Activated CD8-positive, alpha-beta T cell treated with anti-CD3 and anti-CD28 coated beads for 36 hours (primary cell): ENCODE data around the gene FAM3A. TPM values are rescaled to one million over a fixed set of nuclear protein-coding genes. Genes with fewer than 3 reads are reported as not detected.

ENCODE experiments used
- ATAC-seq: fragments of 200-7000 bp; cut with Tn5 transposase; one replicate; pipeline ENCODE4 v1.10.0; 2021; ENCODE audit warnings: mild to moderate bottlenecking, moderate library complexity
- CTCF ChIA-PET: fragments of 350-600 bp; sonication (Branson Sonifier 250); formaldehyde crosslinking; loops from one replicate; lab custom pipeline; 2021; ENCODE audit warnings: antibody characterized with exemption; lab: Charles Lee
- POLR2A ChIA-PET: fragments of 350-600 bp; sonication (Branson Sonifier 250); formaldehyde crosslinking; loops from one replicate; lab custom pipeline; 2021; ENCODE audit warnings: antibody characterized with exemption; lab: Charles Lee
- DNase-seq: peaks from one replicate; pipeline ENCODE4 v3.0.0-alpha.2; 2020
- H3K27ac Mint-ChIP-seq: one replicate; pipeline ENCODE4 v1.8.0; 2021; ENCODE audit warnings: mild to moderate bottlenecking, mixed read lengths
- H3K27me3 Mint-ChIP-seq: one replicate; pipeline ENCODE4 v1.8.0; 2021; ENCODE audit warnings: mixed read lengths
- H3K36me3 Mint-ChIP-seq: one replicate; pipeline ENCODE4 v1.8.0; 2021; ENCODE audit warnings: low read depth, mixed read lengths
- H3K4me1 Mint-ChIP-seq: one replicate; pipeline ENCODE4 v1.8.0; 2021; ENCODE audit warnings: low read depth, mixed read lengths
- H3K4me3 Mint-ChIP-seq: one replicate; pipeline ENCODE4 v1.8.0; 2021; ENCODE audit warnings: mild to moderate bottlenecking, moderate library complexity, mixed read lengths
- H3K9me3 Mint-ChIP-seq: one replicate; pipeline ENCODE4 v1.8.0; 2021; ENCODE audit warnings: mixed read lengths
- CTCF ChIP-seq: fragments of 200-600 bp; IDR thresholded peaks from one replicate; pipeline ENCODE4 v1.8.0; 2022; ENCODE audit warnings: antibody characterized with exemption, mild to moderate bottlenecking
- intact Hi-C: fragments of 100-400 bp; cut with micrococcal nuclease; formaldehyde crosslinking; loops from one replicate; pipeline ENCODE4 v1.10.0; 2022
- total RNA-seq, 2 experiments: library from RNA; stranded (reverse); gene quantifications; one replicate each; pipeline ENCODE4 v1.2.3, GENCODE V29; 2021

FAM3A gene
- total RNA-seq, 2 experiments from 2014 or later: 27.9 to 31.9 TPM

DNA sequence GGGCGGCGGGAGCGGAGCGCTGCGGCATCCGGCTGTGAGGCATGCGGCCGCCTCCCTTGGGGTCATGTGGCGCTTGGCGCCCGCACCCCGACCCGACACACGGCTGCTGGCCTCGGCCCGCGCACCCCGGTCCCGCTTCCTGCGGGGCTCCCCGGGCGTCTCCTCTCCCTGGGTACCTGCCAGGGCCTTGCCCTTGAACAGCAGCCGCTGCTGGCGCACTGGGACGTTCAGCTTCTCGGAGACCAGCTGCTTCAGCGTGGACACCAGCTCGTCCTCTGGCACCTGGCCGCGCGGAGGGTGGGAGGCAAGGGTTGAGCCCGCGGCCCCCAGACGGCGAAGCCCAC is 30.0 kb downstream of the FAM3A start:
- Mint-ChIP-seq H3K4me1 (peaks cover 25% of the 10 kb centered on the region), H3K27ac (no peak overlapping the region), H3K4me3 (peak overlapping the region; percentile 71), H3K9me3 (no peaks in the 10 kb centered on the region), H3K36me3 (peaks cover 18% of the 10 kb centered on the region), H3K27me3 (no peaks in the 10 kb centered on the region)
- DNase-seq (peak; percentile 39), ATAC-seq (no peak)
- POLR2A ChIA-PET: interaction anchor here (0.9 to 1.6 kb wide), 10 partner anchors 8 to 85 kb away, joined by 3 to 5 read pairs (median 3); no protein-coding TSS in a partner anchor
- intact Hi-C loops: no loop called here
- no peak for TF ChIP-seq CTCF
- CTCF ChIA-PET: no interaction called here

DNA sequence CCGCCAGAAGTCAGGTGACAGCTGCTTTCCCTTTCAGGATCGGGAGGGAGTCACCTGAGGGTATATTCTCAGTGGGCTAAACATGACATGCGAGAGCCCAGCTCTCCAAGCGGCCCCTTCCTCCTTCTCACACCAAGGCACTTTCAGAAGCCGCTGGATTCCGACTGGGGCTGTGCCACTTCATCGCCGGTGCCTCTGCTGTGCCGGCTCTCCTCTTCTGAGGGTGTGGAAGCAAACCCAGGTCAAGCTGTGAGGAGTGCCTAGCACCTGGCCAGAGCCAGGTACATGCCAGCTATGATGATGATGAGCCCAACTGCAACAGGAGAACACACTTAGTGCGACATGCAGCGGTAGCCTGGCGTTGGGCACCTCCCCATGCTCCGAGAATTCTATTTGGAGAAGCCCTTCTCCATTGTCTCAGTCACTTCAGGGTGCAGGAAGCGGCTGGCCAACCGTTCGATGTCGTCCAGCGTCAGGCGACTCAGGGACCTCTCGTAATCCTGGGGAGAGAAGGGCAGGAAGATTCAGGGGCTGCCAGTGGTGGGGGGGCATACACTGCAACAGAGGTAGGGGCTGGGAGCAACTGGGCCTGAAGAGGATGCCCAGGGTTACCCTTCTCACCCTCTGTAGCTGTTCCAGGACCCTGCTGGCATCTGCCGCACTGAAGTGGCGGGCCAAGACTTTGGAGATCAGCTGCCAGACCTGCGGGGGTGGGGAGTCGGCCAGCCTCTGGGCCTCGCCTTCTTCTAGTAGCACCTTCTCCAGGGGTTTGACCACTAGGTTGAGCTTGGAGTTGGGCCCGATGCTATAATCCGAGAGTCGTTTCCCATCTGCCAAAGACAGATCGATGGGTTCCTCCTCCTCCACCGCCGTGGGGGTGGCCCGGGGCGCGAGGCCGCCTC is 30.6 kb downstream of the FAM3A start:
- H3K27me3 Mint-ChIP-seq: no peaks in the 10 kb centered on the region
- H3K4me3 Mint-ChIP-seq: peak overlapping the region; percentile 71
- peaks cover 18% of the 10 kb centered on the region for H3K36me3 Mint-ChIP-seq
- H3K4me1 Mint-ChIP-seq: peaks cover 25% of the 10 kb centered on the region
- TF ChIP-seq CTCF: no peak
- H3K9me3 Mint-ChIP-seq: no peaks in the 10 kb centered on the region
- POLR2A ChIA-PET: interaction anchor here (0.5 to 1.6 kb wide), 10 partner anchors 9 to 534 kb away, joined by 3 to 5 read pairs (median 3); no protein-coding TSS in a partner anchor
- no peak for DNase-seq
- no peak for ATAC-seq
- H3K27ac Mint-ChIP-seq: peak overlapping the region; percentile 72
- intact Hi-C loops: no loop called here
- CTCF ChIA-PET: no interaction called here

- Mint-ChIP-seq H3K4me3 (peak overlapping the region; percentile 71), H3K36me3 (peaks cover 18% of the 10 kb centered on the region), H3K27me3 (no peaks in the 10 kb centered on the region), H3K27ac (peak overlapping the region; percentile 46), H3K9me3 (no peaks in the 10 kb centered on the region), H3K4me1 (peaks cover 23% of the 10 kb centered on the region)
- intact Hi-C loops: no loop called here
- POLR2A ChIA-PET: interaction anchor here (0.6 to 1.2 kb wide), 3 partner anchors 9 to 582 kb away, joined by 3 read pairs; no protein-coding TSS in a partner anchor
- no peak for ATAC-seq
- CTCF ChIA-PET: no interaction called here
- DNase-seq: peak; percentile 17
- TF ChIP-seq CTCF: no peak
These were observed 31.5 kb downstream of the FAM3A start for GRCh38 chrX:154484255-154485149.

- ATAC-seq: no peak
- intact Hi-C loops: no loop called here
These were observed 32.7 kb downstream of the FAM3A start for GRCh38 chrX:154483325-154483724.

More at GRCh38 chrX:154483325-154483724, 32.7 kb downstream of the FAM3A start:
- H3K36me3 Mint-ChIP-seq: peaks cover 18% of the 10 kb centered on the region
- TF ChIP-seq CTCF: no peak
- H3K27ac Mint-ChIP-seq: peak overlapping the region; percentile 38
- H3K4me1 Mint-ChIP-seq: peaks cover 16% of the 10 kb centered on the region
- DNase-seq: no peak
- POLR2A ChIA-PET: no interaction called here
- CTCF ChIA-PET: no interaction called here
- H3K9me3 Mint-ChIP-seq: no peaks in the 10 kb centered on the region
- H3K27me3 Mint-ChIP-seq: no peaks in the 10 kb centered on the region
- H3K4me3 Mint-ChIP-seq: peak overlapping the region; percentile 7
